H9 (cell line): ENCODE data around the gene TKFC. TPM values are rescaled to one million over a fixed set of nuclear protein-coding genes. Genes with fewer than 3 reads are reported as not detected.

Source experiments
- DNase-seq: peaks from one replicate; pipeline ENCODE4 v3.0.0-alpha.2; 2017
- H2AFZ ChIP-seq: one replicate; pipeline ENCODE4 v1.6.1; 2013; ENCODE audit warnings: mild to moderate bottlenecking, low read length, control low read depth, moderate library complexity
- H2AK5ac ChIP-seq: 2 replicates; pipeline ENCODE4 v1.6.1; 2013; ENCODE audit warnings: low read length, control low read depth, mixed read lengths; ENCODE audit not compliant: insufficient read length
- H2BK120ac ChIP-seq: one replicate; pipeline ENCODE4 v1.6.1; 2013; ENCODE audit warnings: low read depth, mild to moderate bottlenecking, low read length, control low read depth, inconsistent platforms; ENCODE audit not compliant: poor library complexity, severe bottlenecking
- H2BK12ac ChIP-seq: 2 replicates; pipeline ENCODE4 v1.6.1; 2013; ENCODE audit warnings: low read length, control low read depth, mixed read lengths, low read depth; ENCODE audit not compliant: insufficient read length
- H2BK15ac ChIP-seq: 2 replicates; pipeline ENCODE4 v1.6.1; 2013; ENCODE audit warnings: low read depth, low read length, control low read depth
- H2BK20ac ChIP-seq: one replicate; pipeline ENCODE4 v1.6.1; 2013; ENCODE audit warnings: low read depth, mild to moderate bottlenecking, low read length, control low read depth, inconsistent platforms; ENCODE audit not compliant: poor library complexity, severe bottlenecking
- H2BK5ac ChIP-seq: 2 replicates; pipeline ENCODE4 v1.6.1; 2013; ENCODE audit warnings: low read length, control low read depth, mixed read lengths; ENCODE audit not compliant: insufficient read length
- H3K14ac ChIP-seq: 2 replicates; pipeline ENCODE4 v1.6.1; 2013; ENCODE audit warnings: low read length, control low read depth; ENCODE audit not compliant: insufficient read depth
- H3K18ac ChIP-seq: 2 replicates; pipeline ENCODE4 v1.6.1; 2013; ENCODE audit warnings: low read depth, mild to moderate bottlenecking, mixed read lengths, low read length, control low read depth; ENCODE audit not compliant: insufficient read length
- H3K23ac ChIP-seq: 2 replicates; pipeline ENCODE4 v1.6.1; 2013; ENCODE audit warnings: low read length, control low read depth, mixed read lengths, low read depth; ENCODE audit not compliant: insufficient read length
- H3K23me2 ChIP-seq: 2 replicates; pipeline ENCODE4 v1.6.1; 2013; ENCODE audit warnings: low read depth, mild to moderate bottlenecking, mixed read lengths, low read length, control low read depth; ENCODE audit not compliant: insufficient read length, poor library complexity, severe bottlenecking
- H3K27ac ChIP-seq: 2 replicates; pipeline ENCODE4 v1.5.1; 2013; ENCODE audit warnings: low read length, control low read depth, mixed read lengths, low read depth; ENCODE audit not compliant: insufficient read length
- H3K27me3 ChIP-seq: 2 replicates; pipeline ENCODE4 v1.6.1; 2013; ENCODE audit warnings: low read length, control low read depth, inconsistent platforms; ENCODE audit not compliant: insufficient read depth
- H3K4ac ChIP-seq: 2 replicates; pipeline ENCODE4 v1.6.1; 2013; ENCODE audit warnings: low read depth, mild to moderate bottlenecking, control low read depth, inconsistent platforms, low read length, moderate library complexity
- H3K4me1 ChIP-seq: 2 replicates; pipeline ENCODE4 v1.6.1; 2013; ENCODE audit warnings: low read length, control low read depth, inconsistent platforms; ENCODE audit not compliant: insufficient read depth
- H3K4me2 ChIP-seq: 2 replicates; pipeline ENCODE4 v1.6.1; 2013; ENCODE audit warnings: low read length, control low read depth, mixed read lengths; ENCODE audit not compliant: insufficient read length, insufficient read depth
- H3K56ac ChIP-seq: 2 replicates; pipeline ENCODE4 v1.6.1; 2013; ENCODE audit warnings: low read depth, mild to moderate bottlenecking, mixed read lengths, low read length, control low read depth; ENCODE audit not compliant: insufficient read length
- H3K79me1 ChIP-seq: 2 replicates; pipeline ENCODE4 v1.6.1; 2013; ENCODE audit warnings: low read depth, mild to moderate bottlenecking, moderate library complexity, low read length, control low read depth, inconsistent platforms; ENCODE audit not compliant: insufficient read depth, poor library complexity, severe bottlenecking
- H3K79me2 ChIP-seq: 2 replicates; pipeline ENCODE4 v1.6.1; 2013; ENCODE audit warnings: low read length, control low read depth, inconsistent platforms; ENCODE audit not compliant: insufficient read depth
- H3K9ac ChIP-seq: 2 replicates; pipeline ENCODE4 v1.6.1; 2013; ENCODE audit warnings: low read length, control low read depth, mixed read lengths; ENCODE audit not compliant: insufficient read length; ENCODE audit errors: extremely low read depth
- H3K9me3 ChIP-seq: one replicate; pipeline ENCODE4 v1.6.1; 2013; ENCODE audit warnings: low read depth, low read length, inconsistent platforms; ENCODE audit not compliant: control insufficient read depth
- H3T11ph ChIP-seq: one replicate; pipeline ENCODE4 v1.6.1; 2013; ENCODE audit warnings: mild to moderate bottlenecking, low read length, control low read depth, inconsistent platforms
- H4K20me1 ChIP-seq: one replicate; pipeline ENCODE4 v1.6.1; 2013; ENCODE audit not compliant: control insufficient read depth, insufficient read length, insufficient read depth
- H4K5ac ChIP-seq: 2 replicates; pipeline ENCODE4 v1.6.1; 2013; ENCODE audit warnings: low read depth, mild to moderate bottlenecking, mixed read lengths, low read length, control low read depth; ENCODE audit not compliant: insufficient read length
- H4K8ac ChIP-seq: replicated peaks from 2 replicates; pipeline ENCODE4 v1.6.1; 2013; ENCODE audit warnings: low read length, control low read depth, mixed read lengths, low read depth; ENCODE audit not compliant: insufficient read length
- H4K91ac ChIP-seq: 2 replicates; pipeline ENCODE4 v1.6.1; 2013; ENCODE audit warnings: low read depth, mild to moderate bottlenecking, moderate library complexity, mixed read lengths, low read length, control low read depth; ENCODE audit not compliant: insufficient read length
- H3K27ac Mint-ChIP-seq, 3 experiments: 2 replicates in 2 of 3; 3 replicates in 1 of 3; pipeline ENCODE4 v1.8.0; 2020 to 2021; ENCODE audit warnings: mixed read lengths in 3 of 3, mild to moderate bottlenecking in 1 of 3, moderate library complexity in 1 of 3
- H3K27me3 Mint-ChIP-seq: 2 replicates; pipeline ENCODE4 v1.8.0; 2021; ENCODE audit warnings: low read depth, mild to moderate bottlenecking, moderate library complexity, mixed read lengths
- H3K36me3 Mint-ChIP-seq, 3 experiments: 2 replicates in 2 of 3; 3 replicates in 1 of 3; pipeline ENCODE4 v1.8.0; 2020 to 2021; ENCODE audit warnings: low read depth in 3 of 3, mixed read lengths in 3 of 3; ENCODE audit not compliant: insufficient read depth in 1 of 3
- H3K4me1 Mint-ChIP-seq, 2 experiments: 2 replicates each; pipeline ENCODE4 v1.8.0; 2020; ENCODE audit warnings: mixed read lengths in 2 of 2
- H3K4me3 Mint-ChIP-seq, 2 experiments: 2 replicates in 1 of 2; 3 replicates in 1 of 2; pipeline ENCODE4 v1.8.0; 2020 to 2021; ENCODE audit warnings: mild to moderate bottlenecking in 2 of 2, mixed read lengths in 2 of 2, moderate library complexity in 1 of 2
- H3K9me3 Mint-ChIP-seq, 2 experiments: 2 replicates in 1 of 2; 3 replicates in 1 of 2; pipeline ENCODE4 v1.8.0; 2020; ENCODE audit warnings: mild to moderate bottlenecking in 2 of 2, mixed read lengths in 2 of 2, moderate library complexity in 1 of 2
- CTCF ChIP-seq: fragments of 200-600 bp; sonication (generic); conservative IDR thresholded peaks from 3 replicates; pipeline ENCODE4 v1.8.0; 2021; ENCODE audit warnings: antibody characterized with exemption, mild to moderate bottlenecking
- WGBS: extraction: QIAGEN DNeasy Blood & Tissue Kit; methylation state at CpG from one replicate; pipeline ENCODE4 v1.1.7; 2013; ENCODE audit warnings: missing lambda C conversion rate, low lambda C conversion rate, mixed read lengths; ENCODE audit not compliant: insufficient read length; ENCODE audit errors: extremely low coverage; 5-methylcytosine and 5-hydroxymethylcytosine counted together
- total RNA-seq: library from RNA; stranded (reverse); gene quantifications from 2 replicates; pipeline ENCODE4 v1.2.1, GENCODE V29; 2021

Gene TKFC
- total RNA-seq, 1 experiment from 2014 or later, result 59.0 TPM

GRCh38 chr11:61372659-61373420 is 39.8 kb downstream of the TKFC start:
- Histone ChIP-seq H3K79me1 (no peaks in the 10 kb centered on the region), H4K8ac (no peak overlapping the region), H3K4ac (no peak overlapping the region), H3K79me2 (no peaks in the 10 kb centered on the region), H3K4me2 (no peak overlapping the region), H4K5ac (no peak overlapping the region), H2BK120ac (no peak overlapping the region), H3K23ac (no peak overlapping the region), H3T11ph (no peak overlapping the region), H2AFZ (no peak overlapping the region), H3K4me1 (no peaks in the 10 kb centered on the region), H3K56ac (no peak overlapping the region), H3K23me2 (no peaks in the 10 kb centered on the region), H4K20me1 (no peaks in the 10 kb centered on the region), H4K91ac (no peak overlapping the region), H3K27me3 (no peaks in the 10 kb centered on the region), H3K27ac (no peak overlapping the region), H3K18ac (no peak overlapping the region), H2BK20ac (no peak overlapping the region), H2BK5ac (no peak overlapping the region), H3K9me3 (peaks cover 15% of the 10 kb centered on the region), H3K9ac (no peak overlapping the region), H3K14ac (no peak overlapping the region), H2BK15ac (no peak overlapping the region), H2BK12ac (no peak overlapping the region), H2AK5ac (no peak overlapping the region)
- TF ChIP-seq CTCF, result no peak
- no CpG with 5 or more reads among the region's 8 CpGs for WGBS
- no peak for DNase-seq
- Mint-ChIP-seq H3K9me3 (peaks cover 33 to 41% of the 10 kb centered on the region in 2 experiments), H3K27ac (no peak overlapping the region), H3K27me3 (no peaks in the 10 kb centered on the region), H3K36me3 (peaks cover 70 to 88% (median 88%) of the 10 kb centered on the region in 3 experiments), H3K4me3 (no peak overlapping the region), H3K4me1 (peaks cover 2 to 8% of the 10 kb centered on the region in 2 experiments; a peak in 3 of 4 replicates)
